Ishikawa (cell line): ENCODE results near the gene WFDC9.

Experiments
- CREB1 ChIP-seq: IDR thresholded peaks from 2 replicates; pipeline ENCODE4 v1.6.1; 2012; ENCODE audit warnings: low read depth
- EGR1 ChIP-seq: IDR thresholded peaks from 2 replicates; pipeline ENCODE4 v1.6.1; 2012
- EP300 ChIP-seq: IDR thresholded peaks from 2 replicates; pipeline ENCODE4 v1.6.1; 2012; ENCODE audit warnings: borderline replicate concordance
- FOXM1 ChIP-seq: IDR thresholded peaks from 2 replicates; pipeline ENCODE4 v1.6.1; 2012; ENCODE audit warnings: low read depth, borderline replicate concordance
- NFIC ChIP-seq: IDR thresholded peaks from 2 replicates; pipeline ENCODE4 v1.6.1; 2012
- RAD21 ChIP-seq: IDR thresholded peaks from 2 replicates; pipeline ENCODE4 v1.6.1; 2012; ENCODE audit warnings: low read depth
- TAF1 ChIP-seq: IDR thresholded peaks from 2 replicates; pipeline ENCODE4 v1.6.1; 2012; ENCODE audit warnings: low read depth, mild to moderate bottlenecking
- TCF12 ChIP-seq: IDR thresholded peaks from 2 replicates; pipeline ENCODE4 v1.6.1; 2012; ENCODE audit warnings: low read depth
- YY1 ChIP-seq: IDR thresholded peaks from 2 replicates; pipeline ENCODE4 v1.6.1; 2012; ENCODE audit warnings: low read depth
- ZBTB7A ChIP-seq: IDR thresholded peaks from 2 replicates; pipeline ENCODE4 v1.6.1; 2012; ENCODE audit warnings: low read depth
- TF ChIP-seq, protein P1 (sequence below): IDR thresholded peaks from 2 replicates; pipeline ENCODE4 v1.6.1; 2012; ENCODE audit warnings: low read depth, mild to moderate bottlenecking

DNA sequence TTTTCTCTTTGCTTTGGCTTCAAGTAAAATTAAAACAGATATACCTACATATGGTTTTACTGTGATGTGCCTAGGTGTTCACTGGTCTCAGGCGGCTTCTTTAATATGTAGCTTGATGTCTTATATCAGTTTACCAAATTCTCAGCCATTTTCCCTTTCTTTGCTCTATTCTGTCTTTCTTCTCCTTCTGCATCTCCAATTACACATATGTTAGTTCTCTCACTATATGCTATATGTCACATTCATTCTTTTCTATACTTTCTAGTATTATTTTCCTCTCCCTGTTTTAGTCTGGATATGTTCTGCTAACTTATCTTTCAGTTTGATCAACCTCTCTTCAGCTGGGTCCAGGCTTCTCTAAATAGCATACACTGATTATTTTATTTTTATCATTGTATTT, 37.6 kb downstream of the WFDC9 start:
- no peak for TF ChIP-seq TAF1
- no peak for TF ChIP-seq FOXM1
- no peak for TF ChIP-seq YY1
- TF ChIP-seq EGR1: no peak
- no peak for TF ChIP-seq EP300
- TF ChIP-seq ZBTB7A: no peak
- TF ChIP-seq NFIC: no peak
- no peak for TF ChIP-seq TCF12
- TF ChIP-seq CREB1: no peak
- TF ChIP-seq RAD21: no peak
- TF ChIP-seq, protein P1, sequence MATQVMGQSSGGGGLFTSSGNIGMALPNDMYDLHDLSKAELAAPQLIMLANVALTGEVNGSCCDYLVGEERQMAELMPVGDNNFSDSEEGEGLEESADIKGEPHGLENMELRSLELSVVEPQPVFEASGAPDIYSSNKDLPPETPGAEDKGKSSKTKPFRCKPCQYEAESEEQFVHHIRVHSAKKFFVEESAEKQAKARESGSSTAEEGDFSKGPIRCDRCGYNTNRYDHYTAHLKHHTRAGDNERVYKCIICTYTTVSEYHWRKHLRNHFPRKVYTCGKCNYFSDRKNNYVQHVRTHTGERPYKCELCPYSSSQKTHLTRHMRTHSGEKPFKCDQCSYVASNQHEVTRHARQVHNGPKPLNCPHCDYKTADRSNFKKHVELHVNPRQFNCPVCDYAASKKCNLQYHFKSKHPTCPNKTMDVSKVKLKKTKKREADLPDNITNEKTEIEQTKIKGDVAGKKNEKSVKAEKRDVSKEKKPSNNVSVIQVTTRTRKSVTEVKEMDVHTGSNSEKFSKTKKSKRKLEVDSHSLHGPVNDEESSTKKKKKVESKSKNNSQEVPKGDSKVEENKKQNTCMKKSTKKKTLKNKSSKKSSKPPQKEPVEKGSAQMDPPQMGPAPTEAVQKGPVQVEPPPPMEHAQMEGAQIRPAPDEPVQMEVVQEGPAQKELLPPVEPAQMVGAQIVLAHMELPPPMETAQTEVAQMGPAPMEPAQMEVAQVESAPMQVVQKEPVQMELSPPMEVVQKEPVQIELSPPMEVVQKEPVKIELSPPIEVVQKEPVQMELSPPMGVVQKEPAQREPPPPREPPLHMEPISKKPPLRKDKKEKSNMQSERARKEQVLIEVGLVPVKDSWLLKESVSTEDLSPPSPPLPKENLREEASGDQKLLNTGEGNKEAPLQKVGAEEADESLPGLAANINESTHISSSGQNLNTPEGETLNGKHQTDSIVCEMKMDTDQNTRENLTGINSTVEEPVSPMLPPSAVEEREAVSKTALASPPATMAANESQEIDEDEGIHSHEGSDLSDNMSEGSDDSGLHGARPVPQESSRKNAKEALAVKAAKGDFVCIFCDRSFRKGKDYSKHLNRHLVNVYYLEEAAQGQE: no peak
